H9 (cell line): ENCODE data around the gene CAMTA1. TPM values are rescaled to one million over a fixed set of nuclear protein-coding genes. Genes with fewer than 3 reads are reported as not detected.

Experiments used
- DNase-seq: peaks from one replicate; pipeline ENCODE4 v3.0.0-alpha.2; 2017
- H2AFZ ChIP-seq: one replicate; pipeline ENCODE4 v1.6.1; 2013; ENCODE audit warnings: mild to moderate bottlenecking, low read length, control low read depth, moderate library complexity
- H2AK5ac ChIP-seq: 2 replicates; pipeline ENCODE4 v1.6.1; 2013; ENCODE audit warnings: low read length, control low read depth, mixed read lengths; ENCODE audit not compliant: insufficient read length
- H2BK120ac ChIP-seq: one replicate; pipeline ENCODE4 v1.6.1; 2013; ENCODE audit warnings: low read depth, mild to moderate bottlenecking, low read length, control low read depth, inconsistent platforms; ENCODE audit not compliant: poor library complexity, severe bottlenecking
- H2BK12ac ChIP-seq: 2 replicates; pipeline ENCODE4 v1.6.1; 2013; ENCODE audit warnings: low read length, control low read depth, mixed read lengths, low read depth; ENCODE audit not compliant: insufficient read length
- H2BK15ac ChIP-seq: 2 replicates; pipeline ENCODE4 v1.6.1; 2013; ENCODE audit warnings: low read depth, low read length, control low read depth
- H2BK20ac ChIP-seq: one replicate; pipeline ENCODE4 v1.6.1; 2013; ENCODE audit warnings: low read depth, mild to moderate bottlenecking, low read length, control low read depth, inconsistent platforms; ENCODE audit not compliant: poor library complexity, severe bottlenecking
- H2BK5ac ChIP-seq: 2 replicates; pipeline ENCODE4 v1.6.1; 2013; ENCODE audit warnings: low read length, control low read depth, mixed read lengths; ENCODE audit not compliant: insufficient read length
- H3K14ac ChIP-seq: 2 replicates; pipeline ENCODE4 v1.6.1; 2013; ENCODE audit warnings: low read length, control low read depth; ENCODE audit not compliant: insufficient read depth
- H3K18ac ChIP-seq: 2 replicates; pipeline ENCODE4 v1.6.1; 2013; ENCODE audit warnings: low read depth, mild to moderate bottlenecking, mixed read lengths, low read length, control low read depth; ENCODE audit not compliant: insufficient read length
- H3K23ac ChIP-seq: 2 replicates; pipeline ENCODE4 v1.6.1; 2013; ENCODE audit warnings: low read length, control low read depth, mixed read lengths, low read depth; ENCODE audit not compliant: insufficient read length
- H3K23me2 ChIP-seq: 2 replicates; pipeline ENCODE4 v1.6.1; 2013; ENCODE audit warnings: low read depth, mild to moderate bottlenecking, mixed read lengths, low read length, control low read depth; ENCODE audit not compliant: insufficient read length, poor library complexity, severe bottlenecking
- H3K27ac ChIP-seq: 2 replicates; pipeline ENCODE4 v1.5.1; 2013; ENCODE audit warnings: low read length, control low read depth, mixed read lengths, low read depth; ENCODE audit not compliant: insufficient read length
- H3K27me3 ChIP-seq: 2 replicates; pipeline ENCODE4 v1.6.1; 2013; ENCODE audit warnings: low read length, control low read depth, inconsistent platforms; ENCODE audit not compliant: insufficient read depth
- H3K4ac ChIP-seq: 2 replicates; pipeline ENCODE4 v1.6.1; 2013; ENCODE audit warnings: low read depth, mild to moderate bottlenecking, control low read depth, inconsistent platforms, low read length, moderate library complexity
- H3K4me1 ChIP-seq: 2 replicates; pipeline ENCODE4 v1.6.1; 2013; ENCODE audit warnings: low read length, control low read depth, inconsistent platforms; ENCODE audit not compliant: insufficient read depth
- H3K4me2 ChIP-seq: 2 replicates; pipeline ENCODE4 v1.6.1; 2013; ENCODE audit warnings: low read length, control low read depth, mixed read lengths; ENCODE audit not compliant: insufficient read length, insufficient read depth
- H3K56ac ChIP-seq: 2 replicates; pipeline ENCODE4 v1.6.1; 2013; ENCODE audit warnings: low read depth, mild to moderate bottlenecking, mixed read lengths, low read length, control low read depth; ENCODE audit not compliant: insufficient read length
- H3K79me1 ChIP-seq: 2 replicates; pipeline ENCODE4 v1.6.1; 2013; ENCODE audit warnings: low read depth, mild to moderate bottlenecking, moderate library complexity, low read length, control low read depth, inconsistent platforms; ENCODE audit not compliant: insufficient read depth, poor library complexity, severe bottlenecking
- H3K79me2 ChIP-seq: 2 replicates; pipeline ENCODE4 v1.6.1; 2013; ENCODE audit warnings: low read length, control low read depth, inconsistent platforms; ENCODE audit not compliant: insufficient read depth
- H3K9ac ChIP-seq: 2 replicates; pipeline ENCODE4 v1.6.1; 2013; ENCODE audit warnings: low read length, control low read depth, mixed read lengths; ENCODE audit not compliant: insufficient read length; ENCODE audit errors: extremely low read depth
- H3K9me3 ChIP-seq: one replicate; pipeline ENCODE4 v1.6.1; 2013; ENCODE audit warnings: low read depth, low read length, inconsistent platforms; ENCODE audit not compliant: control insufficient read depth
- H3T11ph ChIP-seq: one replicate; pipeline ENCODE4 v1.6.1; 2013; ENCODE audit warnings: mild to moderate bottlenecking, low read length, control low read depth, inconsistent platforms
- H4K20me1 ChIP-seq: one replicate; pipeline ENCODE4 v1.6.1; 2013; ENCODE audit not compliant: control insufficient read depth, insufficient read length, insufficient read depth
- H4K5ac ChIP-seq: 2 replicates; pipeline ENCODE4 v1.6.1; 2013; ENCODE audit warnings: low read depth, mild to moderate bottlenecking, mixed read lengths, low read length, control low read depth; ENCODE audit not compliant: insufficient read length
- H4K8ac ChIP-seq: replicated peaks from 2 replicates; pipeline ENCODE4 v1.6.1; 2013; ENCODE audit warnings: low read length, control low read depth, mixed read lengths, low read depth; ENCODE audit not compliant: insufficient read length
- H4K91ac ChIP-seq: 2 replicates; pipeline ENCODE4 v1.6.1; 2013; ENCODE audit warnings: low read depth, mild to moderate bottlenecking, moderate library complexity, mixed read lengths, low read length, control low read depth; ENCODE audit not compliant: insufficient read length
- H3K27ac Mint-ChIP-seq, 3 experiments: 2 replicates in 2 of 3; 3 replicates in 1 of 3; pipeline ENCODE4 v1.8.0; 2020 to 2021; ENCODE audit warnings: mixed read lengths in 3 of 3, mild to moderate bottlenecking in 1 of 3, moderate library complexity in 1 of 3
- H3K27me3 Mint-ChIP-seq: 2 replicates; pipeline ENCODE4 v1.8.0; 2021; ENCODE audit warnings: low read depth, mild to moderate bottlenecking, moderate library complexity, mixed read lengths
- H3K36me3 Mint-ChIP-seq, 3 experiments: 2 replicates in 2 of 3; 3 replicates in 1 of 3; pipeline ENCODE4 v1.8.0; 2020 to 2021; ENCODE audit warnings: low read depth in 3 of 3, mixed read lengths in 3 of 3; ENCODE audit not compliant: insufficient read depth in 1 of 3
- H3K4me1 Mint-ChIP-seq, 2 experiments: 2 replicates each; pipeline ENCODE4 v1.8.0; 2020; ENCODE audit warnings: mixed read lengths in 2 of 2
- H3K4me3 Mint-ChIP-seq, 2 experiments: 2 replicates in 1 of 2; 3 replicates in 1 of 2; pipeline ENCODE4 v1.8.0; 2020 to 2021; ENCODE audit warnings: mild to moderate bottlenecking in 2 of 2, mixed read lengths in 2 of 2, moderate library complexity in 1 of 2
- H3K9me3 Mint-ChIP-seq, 2 experiments: 2 replicates in 1 of 2; 3 replicates in 1 of 2; pipeline ENCODE4 v1.8.0; 2020; ENCODE audit warnings: mild to moderate bottlenecking in 2 of 2, mixed read lengths in 2 of 2, moderate library complexity in 1 of 2
- WGBS: extraction: QIAGEN DNeasy Blood & Tissue Kit; methylation state at CpG from one replicate; pipeline ENCODE4 v1.1.7; 2013; ENCODE audit warnings: missing lambda C conversion rate, low lambda C conversion rate, mixed read lengths; ENCODE audit not compliant: insufficient read length; ENCODE audit errors: extremely low coverage; 5-methylcytosine and 5-hydroxymethylcytosine counted together
- total RNA-seq: library from RNA; stranded (reverse); gene quantifications from 2 replicates; pipeline ENCODE4 v1.2.1, GENCODE V29; 2021
- TF ChIP-seq, protein P1 (sequence below): fragments of 200-600 bp; sonication (generic); conservative IDR thresholded peaks from 3 replicates; pipeline ENCODE4 v1.8.0; 2021; ENCODE audit warnings: antibody characterized with exemption, mild to moderate bottlenecking

CAMTA1 gene
- total RNA-seq, 1 experiment from 2014 or later, result 115 TPM

DNA sequence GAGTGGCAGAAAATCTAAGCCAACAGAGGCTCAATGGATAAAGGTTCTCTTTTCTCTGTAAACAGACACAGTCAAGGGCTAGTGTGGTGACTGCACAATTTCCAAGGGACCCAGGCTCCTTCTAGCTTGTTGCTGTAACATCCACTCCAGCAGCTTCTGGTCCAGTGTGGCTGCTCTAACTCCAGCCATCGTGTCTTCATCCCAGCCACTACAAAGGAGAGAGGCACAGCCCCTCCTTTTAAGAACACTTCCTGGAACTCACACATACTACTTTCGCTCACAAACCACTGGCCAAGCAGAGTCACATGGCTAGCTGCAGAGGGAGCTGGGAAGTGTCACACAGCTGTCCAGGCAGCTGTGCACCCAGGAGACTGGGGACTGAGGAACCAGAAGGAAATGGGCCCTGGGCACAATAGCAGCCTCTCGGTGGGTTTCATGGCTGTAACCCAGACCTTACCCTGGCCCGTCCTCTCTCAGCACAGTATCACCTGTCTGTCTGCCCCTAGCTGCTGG lies 797.3 kb downstream of the CAMTA1 start:
- no peak overlapping the region for H3K4me3 Mint-ChIP-seq
- no peak overlapping the region for H3K27ac ChIP-seq

More for the DNA sequence above, 797.3 kb downstream of the CAMTA1 start:
- Histone ChIP-seq H4K20me1 (no peaks in the 10 kb centered on the region), H3K9ac (no peak overlapping the region), H3K4me2 (no peak overlapping the region), H3K9me3 (no peaks in the 10 kb centered on the region), H3K23me2 (no peaks in the 10 kb centered on the region), H2BK20ac (no peak overlapping the region), H3K27me3 (no peaks in the 10 kb centered on the region), H2BK15ac (no peak overlapping the region), H3K18ac (no peak overlapping the region), H3K79me2 (no peaks in the 10 kb centered on the region), H3K4me1 (no peaks in the 10 kb centered on the region), H3T11ph (no peak overlapping the region), H2BK12ac (no peak overlapping the region), H4K91ac (no peak overlapping the region), H3K79me1 (no peaks in the 10 kb centered on the region), H2BK120ac (no peak overlapping the region), H4K8ac (no peak overlapping the region), H3K23ac (no peak overlapping the region), H3K14ac (no peak overlapping the region), H2AK5ac (no peak overlapping the region), H3K4ac (no peak overlapping the region), H4K5ac (no peak overlapping the region), H2AFZ (no peak overlapping the region), H3K56ac (no peak overlapping the region), H2BK5ac (no peak overlapping the region)
- H3K4me1 Mint-ChIP-seq, result peaks cover under 1 to 3% of the 10 kb centered on the region in 2 experiments; a peak in 1 of 4 replicates
- H3K9me3 Mint-ChIP-seq, result no peaks in the 10 kb centered on the region
- TF ChIP-seq, protein P1, sequence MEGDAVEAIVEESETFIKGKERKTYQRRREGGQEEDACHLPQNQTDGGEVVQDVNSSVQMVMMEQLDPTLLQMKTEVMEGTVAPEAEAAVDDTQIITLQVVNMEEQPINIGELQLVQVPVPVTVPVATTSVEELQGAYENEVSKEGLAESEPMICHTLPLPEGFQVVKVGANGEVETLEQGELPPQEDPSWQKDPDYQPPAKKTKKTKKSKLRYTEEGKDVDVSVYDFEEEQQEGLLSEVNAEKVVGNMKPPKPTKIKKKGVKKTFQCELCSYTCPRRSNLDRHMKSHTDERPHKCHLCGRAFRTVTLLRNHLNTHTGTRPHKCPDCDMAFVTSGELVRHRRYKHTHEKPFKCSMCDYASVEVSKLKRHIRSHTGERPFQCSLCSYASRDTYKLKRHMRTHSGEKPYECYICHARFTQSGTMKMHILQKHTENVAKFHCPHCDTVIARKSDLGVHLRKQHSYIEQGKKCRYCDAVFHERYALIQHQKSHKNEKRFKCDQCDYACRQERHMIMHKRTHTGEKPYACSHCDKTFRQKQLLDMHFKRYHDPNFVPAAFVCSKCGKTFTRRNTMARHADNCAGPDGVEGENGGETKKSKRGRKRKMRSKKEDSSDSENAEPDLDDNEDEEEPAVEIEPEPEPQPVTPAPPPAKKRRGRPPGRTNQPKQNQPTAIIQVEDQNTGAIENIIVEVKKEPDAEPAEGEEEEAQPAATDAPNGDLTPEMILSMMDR, result no peak
- H3K27me3 Mint-ChIP-seq, result no peaks in the 10 kb centered on the region
- DNase-seq, result no peak
- WGBS, result no CpG with 5 or more reads among the region's 4 CpGs
- H3K36me3 Mint-ChIP-seq, result no peaks in the 10 kb centered on the region
- H3K27ac Mint-ChIP-seq, result no peak overlapping the region
